ENCODE data around the gene DZIP1L.

The DZIP1L gene

DNA sequence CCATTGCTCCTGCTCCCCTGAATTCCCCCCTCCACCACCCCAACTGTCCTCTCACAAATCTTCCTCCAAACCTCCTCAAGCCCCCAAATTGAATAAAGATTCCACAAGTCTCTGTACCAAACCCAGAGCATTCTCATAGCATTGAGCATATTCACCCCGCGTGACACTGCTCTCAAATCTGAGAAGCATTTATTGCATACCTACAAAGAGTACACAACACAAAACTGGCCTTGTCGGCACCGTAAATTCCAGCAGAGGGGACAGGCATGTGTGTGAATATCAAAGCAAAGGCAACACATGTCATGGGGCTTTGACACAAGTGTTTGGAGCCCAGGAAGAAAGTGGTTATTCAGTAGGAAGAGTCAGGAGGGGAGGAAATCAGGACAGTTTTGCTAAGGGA is 102.9 kb downstream of the DZIP1L start:
- H3K36me3 Mint-ChIP-seq (ENCODE audit: low read depth): no peaks in the 10 kb centered on the region
- peaks cover 5% of the 10 kb centered on the region for H3K27me3 Mint-ChIP-seq
- H3K27ac Mint-ChIP-seq: no peak overlapping the region
- DNase-seq: no peak
- H3K9me3 Mint-ChIP-seq: no peaks in the 10 kb centered on the region
- no peaks in the 10 kb centered on the region for H3K4me1 Mint-ChIP-seq (ENCODE audit: low read depth)
- H3K4me3 Mint-ChIP-seq: no peak overlapping the region

All from activated T-cell treated with anti-CD3 and anti-CD28 coated beads, Interleukin-2, amount 50 U/mL, for 24 hours (primary cell).